ENCODE results near the gene ORM1.

GRCh38 chr9:114296338-114296737, 26.6 kb upstream of the ORM1 start:
- TF ChIP-seq CTCF (IDR thresholded peaks at IDR 0.05), result no peak
- no peak for TF ChIP-seq POLR2A (IDR thresholded peaks at IDR 0.05)

Data from adrenal gland (tissue), 5 donors.